ENCODE measurements around the gene JRKL. TPM values are rescaled to one million over a fixed set of nuclear protein-coding genes. Genes with fewer than 3 reads are reported as not detected.

The JRKL gene
- total and polyA plus RNA-seq, 2 of the 8 experiments (the other 6 are each of a cell fraction or from before 2014, with no cell fraction given): 1.4 to 4.9 TPM

DNA sequence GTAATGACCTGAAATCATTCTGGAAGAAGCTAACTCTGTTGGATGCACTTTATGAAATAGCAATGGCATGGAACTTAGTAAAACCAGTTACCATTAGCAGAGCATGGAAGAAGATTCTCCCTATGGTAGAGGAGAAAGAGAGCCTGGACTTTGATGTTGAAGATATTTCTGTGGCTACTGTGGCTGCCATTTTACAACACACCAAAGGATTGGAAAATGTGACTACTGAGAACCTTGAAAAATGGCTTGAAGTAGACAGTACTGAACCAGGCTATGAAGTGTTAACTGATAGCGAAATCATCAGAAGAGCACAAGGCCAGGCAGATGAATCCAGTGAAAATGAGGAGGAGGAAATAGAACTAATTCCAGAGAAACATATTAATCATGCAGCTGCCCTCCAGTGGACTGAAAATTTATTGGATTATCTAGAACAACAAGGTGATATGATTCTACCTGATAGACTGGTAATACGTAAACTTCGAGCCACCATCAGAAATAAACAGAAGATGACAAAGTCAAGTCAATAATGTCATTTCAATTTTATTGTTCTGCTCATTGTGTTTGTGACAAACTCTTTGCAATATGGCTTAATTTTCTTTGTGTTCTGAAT lies 2.0 kb downstream of the JRKL start:
- H3K4me2 ChIP-seq (ENCODE audit: insufficient read depth in 1 of 2, low read depth in 2 of 2, low read length in 2 of 2): no peak overlapping the region
- H3K4me1 ChIP-seq (replicated peaks in 1 of 4; ENCODE audit: control insufficient read depth in 3 of 4, insufficient read depth in 4 of 4, low read length in 3 of 4): peaks cover 0 to 2% (median under 1%) of the 10 kb centered on the region in 4 experiments; a peak in 2 of 7 replicates
- no peaks in the 10 kb centered on the region for H3K79me1 ChIP-seq (ENCODE audit: low read depth, low read length)
- no peak for TF ChIP-seq RFX5 (IDR thresholded peaks at IDR 0.05; ENCODE audit: borderline replicate concordance, low read depth, low read length)
- DNase-seq (ENCODE audit: low read depth in 1 of 2, low spot score in 2 of 2) (no peak), FAIRE-seq (no peak)
- H3K9me3 ChIP-seq (ENCODE audit: insufficient read depth in 2 of 2, low read depth in 1 of 2, low read length in 1 of 2): no peaks in the 10 kb centered on the region; a peak in 2 of 4 replicates
- H3K4me3 ChIP-seq (ENCODE audit: extremely low read depth in 1 of 4, insufficient read depth in 2 of 4, low read depth in 3 of 4, low read length in 4 of 4): no peak overlapping the region
- H3K4ac ChIP-seq (replicated peaks; ENCODE audit: insufficient read length, low read depth, low read length): no peak overlapping the region
- peaks cover 5% of the 10 kb centered on the region for H3K23me2 ChIP-seq (ENCODE audit: low read depth, low read length)
- no peak overlapping the region for H2BK5ac ChIP-seq (ENCODE audit: low read depth, low read length)
- no peak overlapping the region for H4K91ac ChIP-seq (replicated peaks; ENCODE audit: insufficient read length, low read length)
- H4K5ac ChIP-seq (ENCODE audit: insufficient read length, low read depth, low read length): no peak overlapping the region
- POLR2A ChIA-PET (ENCODE audit: partially characterized antibody): no interaction called here
- no peaks in the 10 kb centered on the region for H4K20me1 ChIP-seq (replicated peaks in 1 of 2; ENCODE audit: control insufficient read depth in 1 of 2, insufficient read depth in 2 of 2, low read length in 2 of 2)
- no peak overlapping the region for H3K27ac ChIP-seq (ENCODE audit: low read depth, low read length)
- no peak overlapping the region for H2BK20ac ChIP-seq (ENCODE audit: low read length)
- no peak overlapping the region for H2BK120ac ChIP-seq (replicated peaks; ENCODE audit: low read depth, low read length)
- H3K36me3 ChIP-seq (ENCODE audit: control insufficient read depth in 2 of 4, insufficient read depth in 4 of 4, low read length in 3 of 4): no peaks in the 10 kb centered on the region; a peak in 2 of 8 replicates
- peaks cover 0 to 19% of the 10 kb centered on the region in 2 experiments; a peak in 2 of 4 replicates for H3K79me2 ChIP-seq (ENCODE audit: control insufficient read depth in 1 of 2, insufficient read depth in 2 of 2, low read length in 2 of 2)
- 93% methylated on average over 3 of the region's 3 CpGs; no CpG with 5 or more reads in 1 of the 2 experiments for WGBS, 2 experiments (ENCODE audit: extremely low coverage in 1 of 2, insufficient coverage in 1 of 2, insufficient read length in 1 of 2, insufficient replicate concordance in 2 of 2, low coverage in 1 of 2, low lambda C conversion rate in 2 of 2, missing lambda C conversion rate in 1 of 2)
- H3K56ac ChIP-seq (replicated peaks; ENCODE audit: insufficient read length, low read depth, low read length): no peak overlapping the region
- no peak overlapping the region for H3K14ac ChIP-seq (ENCODE audit: insufficient read length)
- H2AK5ac ChIP-seq (ENCODE audit: low read depth, low read length): no peak overlapping the region
- no peak overlapping the region for H2BK12ac ChIP-seq (ENCODE audit: low read depth, low read length)
- H3K18ac ChIP-seq (ENCODE audit: extremely low read depth, low read length): no peak overlapping the region
- no peaks in the 10 kb centered on the region for H3K27me3 ChIP-seq (replicated peaks in 1 of 4; ENCODE audit: control insufficient read depth in 3 of 4, extremely low read depth in 1 of 4, insufficient read depth in 3 of 4, low read length in 3 of 4)
- H4K8ac ChIP-seq (ENCODE audit: extremely low read depth, insufficient read depth, low read length): no peak overlapping the region
- CTCF ChIA-PET (ENCODE audit: partially characterized antibody): no interaction called here
- H2BK15ac ChIP-seq (ENCODE audit: low read length): no peak overlapping the region
- no peak overlapping the region for H2AFZ ChIP-seq (ENCODE audit: low read length)
- H3K9ac ChIP-seq (replicated peaks in 1 of 4; ENCODE audit: extremely low read depth in 1 of 4, low read depth in 3 of 4, low read length in 3 of 4): no peak overlapping the region
- H3K23ac ChIP-seq (ENCODE audit: insufficient read length): no peak overlapping the region
